NAMALWA (cell line): ENCODE data around the gene RNF10.
"Not testable (repeated sequence)": the region's sequence is repeated elsewhere in the genome, so short reads cannot be mapped to it uniquely, and the experiment has no call there.

Experiments used
- DNase-seq: peaks from one replicate; pipeline ENCODE4 v3.0.0-alpha.2; 2015; ENCODE audit warnings: low spot score

Gene RNF10

DNA sequence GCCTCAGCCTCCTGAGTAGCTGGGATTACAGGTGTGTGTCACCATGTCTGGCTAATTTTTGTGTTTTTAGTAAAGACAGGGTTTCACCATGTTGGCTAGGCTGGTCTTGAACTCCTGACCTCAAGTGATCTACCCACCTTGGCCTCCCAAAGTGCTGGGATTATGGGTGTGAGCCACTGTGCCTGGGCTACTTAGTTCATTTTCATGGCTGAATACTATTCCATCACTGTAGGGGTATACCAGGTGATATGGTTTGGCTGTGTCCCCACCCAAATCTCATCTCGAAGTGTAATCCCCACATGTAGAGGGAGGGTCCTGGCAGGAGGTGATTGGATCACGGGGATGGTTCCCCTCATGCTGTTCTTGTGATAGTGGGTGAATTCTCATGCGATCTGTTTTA is 83.0 kb downstream of the RNF10 start:
- not testable (repeated sequence) for DNase-seq

DNA sequence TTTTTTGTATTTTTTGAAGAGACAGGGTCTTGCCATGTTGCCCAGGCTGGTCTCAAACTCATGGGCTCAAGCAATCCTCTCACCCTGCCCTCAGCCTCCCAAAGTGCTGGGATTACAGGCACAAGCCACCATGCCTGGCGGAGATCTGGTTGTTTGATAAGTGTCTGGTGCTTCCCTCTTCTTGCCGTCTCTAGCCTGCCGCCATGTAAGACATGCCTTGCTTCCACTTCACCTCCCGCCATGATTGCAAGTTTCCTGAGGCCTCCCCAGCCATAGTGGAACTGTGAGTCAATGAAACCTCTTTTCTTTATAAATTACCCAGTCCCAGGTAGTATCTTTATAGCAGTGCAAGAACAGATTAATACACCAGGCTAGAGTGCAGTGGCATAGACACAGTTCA is 83.6 kb downstream of the RNF10 start:
- not testable (repeated sequence) for DNase-seq

DNA sequence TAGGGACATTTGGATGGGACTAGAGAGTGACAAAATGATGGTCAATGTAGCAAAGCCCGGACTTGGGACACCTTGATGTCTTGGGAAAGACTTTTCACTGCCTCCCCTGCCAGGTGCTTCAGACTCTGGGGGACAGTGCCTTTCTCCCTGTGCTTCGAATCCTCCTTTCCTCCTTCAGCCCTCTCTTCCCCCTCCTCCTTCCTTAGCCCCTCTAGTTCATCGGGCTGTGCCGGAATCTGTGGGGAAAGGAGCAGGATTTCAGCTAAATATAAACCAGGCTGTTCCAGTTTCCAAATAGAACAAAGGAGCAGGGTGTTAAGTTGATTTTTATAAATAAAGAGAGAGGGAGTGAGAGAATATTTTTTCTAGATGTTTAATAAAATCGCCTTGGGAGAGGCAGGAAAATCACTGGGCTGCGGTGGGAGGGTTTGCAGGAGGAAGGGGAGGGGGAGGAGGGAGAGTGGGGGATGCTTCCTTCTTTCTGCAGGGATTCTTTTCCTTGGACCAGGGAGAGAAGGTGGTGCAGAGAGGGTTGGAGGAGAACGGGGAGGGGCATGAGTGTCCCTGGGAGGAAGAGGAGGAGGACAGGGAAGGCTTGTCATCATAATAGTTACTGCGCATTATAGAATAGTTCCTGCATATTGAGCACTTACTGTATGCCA is 84.9 kb downstream of the RNF10 start:
- no peak for DNase-seq

DNA sequence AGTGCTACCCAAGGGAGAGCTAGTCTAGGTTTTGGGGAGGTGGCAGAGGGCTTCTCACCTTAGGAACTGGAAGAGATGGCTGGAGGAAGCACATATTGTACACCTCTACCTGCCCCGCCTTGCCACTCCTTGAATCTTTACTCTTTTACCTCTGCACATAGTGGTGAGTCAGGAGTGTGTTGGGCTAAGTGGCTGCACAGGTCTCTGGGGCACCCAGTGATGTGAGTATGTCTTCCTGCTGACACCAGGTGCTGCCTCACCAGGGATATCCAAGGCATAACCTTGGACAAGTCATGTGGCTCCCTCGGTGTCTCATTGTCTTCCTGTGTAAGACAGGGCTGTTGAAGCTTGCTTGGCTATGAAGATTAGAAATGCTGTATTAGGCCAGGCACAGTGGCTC is 86.5 kb downstream of the RNF10 start:
- no peak for DNase-seq

DNA sequence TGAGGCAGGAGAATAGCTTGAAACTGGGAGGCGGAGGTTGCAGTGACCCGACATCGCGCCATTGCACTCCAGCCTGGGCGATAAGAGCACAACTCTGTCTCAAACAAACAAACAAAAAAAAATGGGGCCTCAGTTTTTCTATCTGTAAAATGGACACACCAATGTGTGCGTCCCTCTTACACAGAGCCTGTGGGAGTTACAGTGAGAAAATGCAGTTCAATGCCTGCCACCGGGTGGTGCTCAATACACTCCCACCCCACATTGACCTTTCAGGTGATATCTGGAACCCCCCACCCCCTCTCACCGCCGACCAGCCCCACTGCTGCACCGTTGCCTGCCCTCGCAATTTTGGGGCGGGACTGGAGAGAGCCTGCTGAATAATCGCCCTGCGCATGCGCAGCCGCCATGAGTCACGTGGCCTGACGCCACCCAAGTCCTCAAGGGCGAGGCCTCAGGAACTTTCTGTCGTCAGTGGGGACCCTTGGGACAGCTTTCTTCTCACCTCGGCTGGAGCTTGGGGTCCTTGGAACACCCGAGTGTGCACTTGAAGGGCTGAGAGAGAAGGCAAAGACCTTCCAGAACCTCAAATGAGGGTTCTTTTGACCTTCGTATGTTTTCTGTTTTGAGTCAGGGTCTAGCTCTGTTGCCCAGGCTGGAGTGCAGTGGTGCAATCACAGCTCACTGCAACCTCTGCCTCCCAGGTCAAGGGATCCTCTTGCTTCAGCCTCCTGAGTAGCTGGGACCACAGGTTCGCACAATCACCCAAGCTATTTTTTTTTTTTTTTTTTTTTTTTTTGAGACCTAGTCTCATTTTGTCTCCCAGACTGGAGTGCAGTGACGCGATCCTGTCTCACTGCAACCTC is 91.6 kb downstream of the RNF10 start:
- DNase-seq: peak; percentile 81
